22Rv1 (cell line): Measurements from ENCODE around the gene ATP8A1.

Source experiments
- CTCF ChIP-seq: fragments of 450-650 bp; IDR thresholded peaks from 2 replicates; pipeline ENCODE4 v1.5.1; 2017; ENCODE audit warnings: mild to moderate bottlenecking
- ZFX ChIP-seq: fragments of 450-650 bp; IDR thresholded peaks from 2 replicates; pipeline ENCODE4 v1.6.1; 2017; ENCODE audit warnings: antibody characterized with exemption, borderline replicate concordance

- TF ChIP-seq CTCF (no peak), ZFX (no peak)
These were observed 12.0 kb downstream of the ATP8A1 start for GRCh38 chr4:42644897-42645296.
